GM21423 (cell line): ENCODE results near the gene ZNF536.
"Not testable (repeated sequence)": the region's sequence is repeated elsewhere in the genome, so short reads cannot be mapped to it uniquely, and the experiment has no call there.

Source experiments
- ATAC-seq: cut with Tn5 transposase; IDR thresholded peaks from one replicate; pipeline ENCODE4 v1.9.1; 2021; ENCODE audit warnings: mild to moderate bottlenecking, moderate library complexity; ENCODE audit not compliant: unreplicated experiment

The ZNF536 gene

DNA sequence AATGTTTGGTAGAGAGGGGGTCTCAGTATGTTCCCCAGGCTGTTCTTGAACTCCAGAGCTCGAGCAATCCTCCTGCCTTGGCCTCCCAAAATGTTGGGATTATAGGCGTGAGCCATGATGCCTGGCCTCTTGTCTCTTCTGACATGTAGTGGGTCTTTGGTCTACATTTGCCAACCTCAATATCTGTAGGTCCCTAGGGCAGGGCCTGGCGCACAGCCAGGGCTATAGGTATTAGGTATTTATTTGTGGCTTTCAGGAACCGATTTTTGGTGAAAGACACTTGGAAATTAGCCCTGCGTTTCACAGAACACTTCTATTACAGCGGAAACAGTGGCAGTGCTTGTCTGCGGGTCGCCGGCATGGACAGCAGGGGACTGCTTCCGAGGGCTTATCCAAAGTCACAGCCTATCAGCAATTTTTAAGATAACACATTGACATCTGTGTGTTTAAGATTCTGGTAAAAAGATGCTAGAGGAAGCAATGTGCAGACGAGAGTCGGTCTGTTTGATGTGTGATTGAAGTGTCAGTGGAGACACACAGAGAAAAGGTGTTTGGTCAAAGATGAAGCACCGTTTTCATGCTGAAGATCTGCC is 14.5 kb downstream of the ZNF536 start:
- ATAC-seq = no peak

DNA sequence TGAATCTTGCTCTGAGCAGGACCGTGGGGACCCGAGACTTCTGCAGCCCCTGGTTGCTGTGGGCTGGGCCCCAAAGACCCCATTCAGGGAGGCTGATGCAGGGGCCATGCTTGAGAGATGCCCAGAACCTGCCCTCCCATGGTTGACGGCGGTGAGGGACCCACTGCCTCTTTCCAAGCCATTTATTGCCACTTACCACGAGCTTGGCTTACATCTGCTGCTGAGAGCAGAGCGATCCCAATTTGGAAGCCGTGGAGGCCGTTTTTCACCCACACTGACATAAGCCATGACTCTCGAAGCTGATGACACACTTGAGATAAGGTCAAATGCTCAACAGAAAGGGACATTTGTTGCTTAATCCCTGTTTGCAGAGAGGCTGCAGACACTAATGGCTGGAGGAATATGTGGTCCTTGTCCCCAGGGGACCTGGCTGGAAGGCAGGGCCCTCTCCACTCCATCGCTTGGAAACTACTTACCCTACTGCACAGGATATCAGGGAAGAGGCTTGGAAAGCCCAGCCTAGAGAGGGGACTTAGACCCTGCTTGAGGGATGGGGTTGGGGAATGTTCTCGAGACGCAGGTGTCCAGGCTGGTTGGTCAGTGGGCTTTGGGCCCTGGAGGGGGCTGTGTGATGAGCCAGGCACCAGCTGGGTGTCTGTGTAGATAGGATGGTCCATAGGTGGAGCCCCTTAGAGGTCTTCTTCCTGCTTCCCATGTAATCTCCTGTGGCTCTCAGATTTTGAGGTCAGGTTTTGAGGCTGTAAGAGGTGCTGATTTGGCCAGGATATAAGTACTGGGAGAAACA is 15.3 kb downstream of the ZNF536 start:
- ATAC-seq = no peak

DNA sequence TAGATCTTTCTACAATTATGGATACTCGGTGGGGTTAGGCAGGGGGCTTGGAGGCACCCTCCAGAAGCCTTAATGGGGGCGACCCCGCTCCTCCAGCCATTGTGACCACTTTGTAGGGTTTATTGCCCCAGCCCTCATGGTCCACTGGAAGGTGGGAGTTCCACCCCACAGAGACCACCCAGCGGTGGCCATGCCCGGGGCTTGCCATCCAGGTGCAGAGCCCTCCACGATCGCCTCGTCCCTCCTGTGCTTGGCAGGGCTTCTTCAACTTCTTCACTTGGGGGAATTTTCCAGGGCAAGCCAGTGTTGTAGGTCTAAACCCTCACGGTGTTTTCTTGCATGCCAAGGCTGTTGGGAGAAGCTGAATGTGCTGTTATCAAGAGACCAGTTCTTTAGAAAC is 16.1 kb downstream of the ZNF536 start:
- ATAC-seq = no peak

- ATAC-seq = no peak
Measured at GRCh38 chr19:30388819-30389218, 16.6 kb downstream of the ZNF536 start.

DNA sequence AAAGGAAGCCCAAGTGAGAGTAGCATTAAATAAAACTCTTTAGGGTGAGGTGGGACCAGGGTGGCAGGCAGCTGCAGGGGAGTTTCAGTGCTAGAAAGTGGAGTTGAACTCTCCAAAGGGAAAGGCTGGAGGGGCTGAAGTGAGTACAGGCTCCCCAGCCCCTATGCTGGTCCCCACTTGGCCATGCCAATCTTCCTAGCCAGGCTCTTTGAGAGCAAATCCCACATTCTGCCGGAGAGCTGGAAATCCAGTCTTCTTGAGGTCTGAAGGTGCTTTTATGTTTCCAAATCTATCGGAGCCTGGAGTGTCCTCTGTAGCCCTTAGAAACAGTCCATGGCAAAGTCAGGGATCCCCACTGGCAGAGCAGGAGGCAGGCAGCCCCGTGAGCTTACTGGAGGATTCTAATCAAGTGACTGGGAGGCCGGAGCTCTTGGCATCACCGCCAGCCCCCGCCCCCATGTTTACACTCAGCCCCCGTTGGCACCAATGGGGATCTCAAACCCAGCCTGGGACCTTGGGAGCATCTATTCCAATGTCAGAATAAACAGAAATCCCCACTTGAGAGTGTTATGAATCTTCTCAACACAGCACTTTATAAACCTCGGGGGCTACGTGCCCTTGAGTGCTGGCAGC is 18.3 kb downstream of the ZNF536 start:
- no peak for ATAC-seq

DNA sequence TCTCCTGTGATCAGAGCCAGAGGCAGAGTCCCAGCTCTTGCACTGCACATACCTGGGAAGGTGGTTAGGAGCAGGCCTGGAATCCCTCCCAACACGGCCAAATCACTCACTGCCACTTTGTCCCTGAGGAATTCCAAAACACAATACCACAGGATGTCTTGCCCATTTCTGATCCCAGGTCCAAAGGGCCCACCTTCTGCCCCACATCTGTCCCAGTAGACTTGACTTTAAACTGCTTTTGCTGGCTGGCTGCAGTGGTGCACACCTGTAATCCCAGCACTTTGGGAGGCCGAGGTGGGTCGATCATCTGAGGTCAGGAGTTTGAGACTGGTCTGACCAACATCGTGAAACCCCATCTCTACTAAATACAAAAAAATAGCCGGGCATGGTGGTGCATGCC is 18.9 kb downstream of the ZNF536 start:
- ATAC-seq = no peak

GRCh38 chr19:30391554-30392551 is 19.7 kb downstream of the ZNF536 start:
- ATAC-seq = no peak

- ATAC-seq = no peak
Measured at GRCh38 chr19:30393046-30393445, 20.9 kb downstream of the ZNF536 start.

- ATAC-seq = no peak
Measured at GRCh38 chr19:30393729-30394480, 21.7 kb downstream of the ZNF536 start.

DNA sequence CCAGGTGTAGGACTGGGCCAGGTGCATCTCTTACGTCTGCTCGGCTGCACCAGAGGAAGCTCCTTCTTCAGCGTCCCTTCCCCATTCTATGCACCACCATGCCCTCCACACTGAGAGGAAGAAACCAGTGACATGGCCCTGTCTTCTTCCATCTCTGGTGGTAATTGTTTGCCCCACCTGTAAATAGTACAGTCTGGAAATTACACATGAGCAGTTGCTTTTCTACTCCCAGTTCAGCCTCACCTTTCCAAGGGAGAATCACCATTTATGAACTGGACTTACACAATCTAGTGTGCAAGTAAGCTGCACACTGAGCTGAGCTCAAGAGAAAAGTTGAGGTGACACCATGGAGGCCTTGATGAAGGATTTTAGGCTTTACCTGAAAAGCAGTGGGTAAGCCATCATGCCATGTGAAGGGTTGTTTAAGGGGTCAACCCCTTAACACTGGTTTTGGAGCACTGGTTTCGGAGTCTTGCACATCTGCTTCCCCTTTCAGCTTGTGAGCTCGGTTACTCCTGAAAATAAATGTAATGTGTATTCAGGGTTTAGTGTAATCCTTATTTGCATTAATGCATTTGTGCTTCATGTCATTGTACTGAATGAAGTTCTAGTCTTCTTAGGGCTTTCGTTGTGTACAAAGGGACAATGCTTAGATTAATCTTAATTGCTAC is 22.4 kb downstream of the ZNF536 start:
- no peak for ATAC-seq

DNA sequence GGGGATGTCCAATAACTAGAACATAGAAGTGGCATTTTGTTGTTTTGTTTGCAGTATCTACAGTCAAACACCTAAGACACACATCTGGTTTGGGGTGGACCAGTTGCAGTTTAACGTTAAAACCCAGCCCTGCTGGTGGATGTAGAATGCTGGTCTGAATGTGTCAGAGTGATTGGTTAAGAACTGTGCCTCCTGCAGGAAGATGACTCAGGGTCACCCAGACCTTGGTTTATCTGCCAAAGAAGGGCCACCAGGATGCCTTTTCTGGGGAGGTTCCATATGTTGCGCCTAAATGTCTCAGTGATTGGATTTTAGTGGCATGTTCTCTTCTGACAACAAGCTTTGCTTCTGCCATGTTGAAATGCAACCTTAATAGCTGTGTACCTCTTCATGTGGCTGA is 23.1 kb downstream of the ZNF536 start:
- no peak for ATAC-seq

- ATAC-seq = not testable (repeated sequence)
Measured at GRCh38 chr19:30398539-30398938, 26.4 kb downstream of the ZNF536 start.

DNA sequence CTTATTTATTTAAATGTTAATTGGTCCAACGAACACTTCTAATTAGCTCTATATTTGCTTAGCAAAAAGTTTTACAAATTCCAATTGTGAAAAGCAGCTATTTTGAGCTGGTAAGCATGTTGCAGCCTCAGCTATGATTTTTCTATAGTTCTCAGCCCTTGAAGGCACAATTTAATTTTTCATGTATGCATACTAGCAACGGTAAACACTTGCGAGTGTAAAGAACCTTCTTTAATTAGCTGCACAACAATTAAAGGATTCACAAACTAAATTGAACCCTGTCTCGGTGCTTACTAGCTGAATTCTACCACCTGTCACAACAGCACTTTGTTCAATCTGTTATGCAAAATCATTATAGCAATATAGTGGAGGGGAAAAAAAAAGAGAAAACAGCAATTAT is 29.8 kb downstream of the ZNF536 start:
- ATAC-seq = no peak

DNA sequence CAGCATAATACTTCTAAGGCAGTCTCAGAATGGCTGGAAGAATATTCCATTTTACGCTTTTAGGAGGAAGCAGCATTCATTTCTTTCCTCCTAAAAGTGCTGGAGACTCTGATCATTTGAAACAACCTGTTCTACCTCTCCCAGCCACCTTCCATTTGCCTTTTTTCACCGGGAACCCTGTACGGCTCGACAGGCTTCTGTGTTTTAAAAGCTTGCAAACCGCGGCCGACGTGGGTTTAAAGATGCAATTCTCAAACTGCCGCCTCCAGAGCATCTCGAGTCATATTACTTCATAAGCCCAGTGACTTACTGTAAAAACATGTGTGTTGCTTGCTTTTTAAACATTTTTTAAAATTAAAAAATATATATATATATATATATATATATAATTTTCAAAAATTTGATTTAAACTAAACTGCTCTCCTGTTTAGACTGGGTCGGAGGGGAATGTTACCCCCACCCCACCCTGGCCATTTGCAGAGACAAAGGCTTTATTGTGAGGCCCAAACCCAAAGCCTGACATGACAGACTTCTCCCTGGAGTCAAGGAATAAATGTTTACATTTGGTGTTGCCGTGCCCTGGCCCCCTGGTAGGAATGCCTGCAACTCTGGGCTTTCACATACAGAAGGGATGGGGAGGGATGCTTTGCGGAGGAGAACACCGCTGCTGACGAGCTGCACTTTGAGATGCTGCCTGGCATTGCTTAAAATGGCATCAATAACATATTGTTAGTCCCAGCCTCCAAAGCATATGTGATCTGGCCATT is 30.4 kb downstream of the ZNF536 start:
- no peak for ATAC-seq

GRCh38 chr19:30403203-30403985 is 31.2 kb downstream of the ZNF536 start:
- no peak for ATAC-seq

DNA sequence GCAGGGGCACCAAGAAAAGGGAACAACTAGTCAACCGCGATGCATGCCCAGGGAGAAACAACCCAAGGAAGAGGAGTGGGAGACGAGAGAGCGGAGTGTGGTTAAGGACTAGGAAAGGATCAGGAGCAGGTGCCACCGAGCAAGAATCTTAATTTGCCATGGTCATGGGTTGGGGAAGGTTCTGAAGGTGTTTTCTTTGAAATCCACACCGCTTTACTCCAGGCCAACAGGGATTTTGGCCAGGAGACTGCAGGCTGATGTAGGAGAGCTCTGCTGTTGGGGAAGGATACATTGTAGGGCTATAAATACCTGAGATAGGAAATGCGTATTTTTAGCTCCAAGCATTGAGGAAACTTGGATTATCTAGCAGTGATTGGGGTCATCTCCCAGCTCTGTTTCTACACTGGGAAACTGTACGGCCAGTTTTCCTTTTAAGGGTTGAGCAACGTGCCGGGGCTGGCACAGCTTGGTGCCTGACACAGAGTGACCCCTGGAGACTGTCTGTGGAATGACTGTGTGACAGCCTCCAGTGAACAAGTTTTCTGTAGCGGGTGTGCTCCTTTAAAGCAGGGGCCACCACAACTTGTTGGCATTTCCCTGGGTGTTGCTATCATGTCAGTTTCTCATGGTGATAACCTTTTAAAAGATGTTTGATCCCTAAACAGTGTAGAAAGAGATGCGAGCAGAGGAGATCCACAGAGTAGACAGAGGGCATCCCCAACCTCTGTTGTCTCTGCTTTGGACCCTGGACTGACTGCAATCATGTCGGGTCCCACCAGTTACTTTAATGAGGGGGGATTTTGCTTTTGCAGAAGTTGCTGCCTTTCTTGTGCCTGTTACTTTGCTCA is 34.3 kb downstream of the ZNF536 start:
- no peak for ATAC-seq

GRCh38 chr19:30407068-30407709 is 35.0 kb downstream of the ZNF536 start:
- ATAC-seq = no peak
